ENCODE results near the gene ABLIM1.

- no peak for TF ChIP-seq POLR2A (IDR thresholded peaks at IDR 0.05)
- TF ChIP-seq CTCF (IDR thresholded peaks at IDR 0.05): no peak
- no peak for TF ChIP-seq POLR2AphosphoS5 (IDR thresholded peaks at IDR 0.05)
- TF ChIP-seq EP300 (IDR thresholded peaks at IDR 0.05; ENCODE audit: low read depth): no peak
Observed at GRCh38 chr10:114486938-114487814, 170.9 kb downstream of the ABLIM1 start.

Measured in transverse colon (tissue), 4 donors.